Measurements from ENCODE around the gene ORM1.
"Not testable (repeated sequence)": the region's sequence is repeated elsewhere in the genome, so short reads cannot be mapped to it uniquely, and the experiment has no call there.

Gene ORM1

GRCh38 chr9:114322831-114323531, at the start of gene ORM1:
Gene ORM1, plus strand, starts transcription at chr9:114323098. Its CDS starts 36 bp downstream, at chr9:114323134.
- H3K4me3 ChIP-seq (ENCODE audit: low read depth, low read length): not testable (repeated sequence)

GRCh38 chr9:114273461-114273881, 49.4 kb upstream of the ORM1 start:
- no peak overlapping the region for H3K4me3 ChIP-seq (ENCODE audit: low read depth, low read length)
- TF ChIP-seq CTCF (IDR thresholded peaks at IDR 0.05; ENCODE audit: low read depth, low read length, missing control alignments): no peak
- no peak for DNase-seq (ENCODE audit: low read depth)

More at GRCh38 chr9:114322831-114323531, at the start of gene ORM1:
- DNase-seq (ENCODE audit: low read depth): not testable (repeated sequence)

GRCh38 chr9:114274217-114274616, 48.7 kb upstream of the ORM1 start:
- DNase-seq (ENCODE audit: low read depth): no peak
- no peak for TF ChIP-seq CTCF (IDR thresholded peaks at IDR 0.05; ENCODE audit: low read depth, low read length, missing control alignments)
- no peak overlapping the region for H3K4me3 ChIP-seq (ENCODE audit: low read depth, low read length)

- DNase-seq (ENCODE audit: low read depth): no peak
- no peak for TF ChIP-seq CTCF (IDR thresholded peaks at IDR 0.05; ENCODE audit: low read depth, low read length, missing control alignments)
- H3K4me3 ChIP-seq (ENCODE audit: low read depth, low read length): no peak overlapping the region
Observed at GRCh38 chr9:114275246-114276004, 47.5 kb upstream of the ORM1 start.

- no peak for TF ChIP-seq CTCF (IDR thresholded peaks at IDR 0.05; ENCODE audit: low read depth, low read length, missing control alignments)
- DNase-seq (ENCODE audit: low read depth): no peak
- no peak overlapping the region for H3K4me3 ChIP-seq (ENCODE audit: low read depth, low read length)
Observed at GRCh38 chr9:114276908-114277821, 45.7 kb upstream of the ORM1 start.

GRCh38 chr9:114278356-114278755, 44.5 kb upstream of the ORM1 start:
- DNase-seq (ENCODE audit: low read depth): no peak
- no peak for TF ChIP-seq CTCF (IDR thresholded peaks at IDR 0.05; ENCODE audit: low read depth, low read length, missing control alignments)
- H3K4me3 ChIP-seq (ENCODE audit: low read depth, low read length): no peak overlapping the region

Measured in GM12864 (cell line).